SK-N-SH treated with all-trans-retinoic acid at 6 μM for 48 hours (cell line): ENCODE data around the gene TXLNB.
"Not testable (repeated sequence)": the region's sequence is repeated elsewhere in the genome, so short reads cannot be mapped to it uniquely, and the experiment has no call there.

Experiments used
- ATAC-seq: fragments of 200-7000 bp; cut with Tn5 transposase; 3 replicates; pipeline ENCODE4 v1.9.1; 2020; ENCODE audit warnings: mild to moderate bottlenecking, moderate library complexity
- ARNTL ChIP-seq: fragments of 450-650 bp; formaldehyde crosslinking; IDR thresholded peaks from 2 replicates; pipeline ENCODE4 v1.5.0; 2020; ENCODE audit warnings: low read depth, mild to moderate bottlenecking, moderate library complexity, borderline replicate concordance
- CSDC2 ChIP-seq: fragments of 250-450 bp; sonication (Bioruptor Pico); IDR thresholded peaks from 2 replicates; pipeline ENCODE4 v1.5.0; 2020; ENCODE audit warnings: mild to moderate bottlenecking, moderate library complexity
- ESRRG ChIP-seq: fragments of 250-450 bp; sonication (Bioruptor Pico); IDR thresholded peaks from 2 replicates; pipeline ENCODE4 v1.6.1; 2021; ENCODE audit warnings: mild to moderate bottlenecking
- GLIS3 ChIP-seq: fragments of 250-450 bp; sonication (Bioruptor Pico); IDR thresholded peaks from 2 replicates; pipeline ENCODE4 v1.5.0; 2020; ENCODE audit warnings: mild to moderate bottlenecking, moderate library complexity
- ISL1 ChIP-seq: fragments of 250-450 bp; sonication (Bioruptor Pico); IDR thresholded peaks from 2 replicates; pipeline ENCODE4 v2.1.2; 2022; ENCODE audit warnings: mild to moderate bottlenecking, moderate library complexity
- OSR1 ChIP-seq: fragments of 250-450 bp; sonication (Bioruptor Pico); IDR thresholded peaks from 2 replicates; pipeline ENCODE4 v1.8.0; 2022; ENCODE audit warnings: moderate library complexity, mild to moderate bottlenecking, inconsistent platforms
- RARB ChIP-seq: fragments of 250-450 bp; sonication (Bioruptor Pico); IDR thresholded peaks from 2 replicates; pipeline ENCODE4 v1.8.0; 2021; ENCODE audit warnings: mild to moderate bottlenecking, moderate library complexity
- SNAI2 ChIP-seq: fragments of 250-450 bp; sonication (Bioruptor Pico); IDR thresholded peaks from 2 replicates; pipeline ENCODE4 v1.5.0; 2020; ENCODE audit warnings: mild to moderate bottlenecking, moderate library complexity
- TCF4 ChIP-seq: fragments of 250-450 bp; sonication (Bioruptor Pico); IDR thresholded peaks from 2 replicates; pipeline ENCODE4 v1.8.0; 2021; ENCODE audit warnings: mild to moderate bottlenecking, moderate library complexity, borderline replicate concordance
- TOX ChIP-seq: fragments of 250-450 bp; sonication (Bioruptor Pico); IDR thresholded peaks from 2 replicates; pipeline ENCODE4 v1.8.0; 2021; ENCODE audit warnings: mild to moderate bottlenecking, moderate library complexity, borderline replicate concordance
- ZC3H10 ChIP-seq: fragments of 250-450 bp; sonication (Bioruptor Pico); IDR thresholded peaks from 2 replicates; pipeline ENCODE4 v1.5.1; 2021; ENCODE audit warnings: mild to moderate bottlenecking, moderate library complexity
- ZFP3 ChIP-seq: fragments of 250-450 bp; sonication (Bioruptor Pico); IDR thresholded peaks from 2 replicates; pipeline ENCODE4 v1.5.0; 2020; ENCODE audit warnings: mild to moderate bottlenecking, moderate library complexity
- ZFP30 ChIP-seq: fragments of 450-650 bp; formaldehyde crosslinking; IDR thresholded peaks from 2 replicates; pipeline ENCODE4 v1.5.0; 2022; ENCODE audit warnings: mild to moderate bottlenecking, moderate library complexity
- ZNF565 ChIP-seq: fragments of 450-650 bp; formaldehyde crosslinking; conservative IDR thresholded peaks from 2 replicates; pipeline ENCODE4 v1.5.0; 2020; ENCODE audit warnings: low read depth, mild to moderate bottlenecking, moderate library complexity
- ZNF70 ChIP-seq: fragments of 450-650 bp; formaldehyde crosslinking; IDR thresholded peaks from 2 replicates; pipeline ENCODE4 v1.5.0; 2020; ENCODE audit warnings: mild to moderate bottlenecking, moderate library complexity
- TF ChIP-seq, protein P1 (sequence below): fragments of 250-450 bp; sonication (Bioruptor Pico); IDR thresholded peaks from 2 replicates; pipeline ENCODE4 v1.8.0; 2020; ENCODE audit warnings: mild to moderate bottlenecking, moderate library complexity, borderline replicate concordance
- TF ChIP-seq, protein P2 (sequence below): fragments of 250-450 bp; sonication (Bioruptor Pico); IDR thresholded peaks from 2 replicates; pipeline ENCODE4 v1.5.0; 2020; ENCODE audit warnings: mild to moderate bottlenecking, moderate library complexity
- TF ChIP-seq, protein P3 (sequence below): fragments of 250-450 bp; sonication (Bioruptor Pico); IDR thresholded peaks from 2 replicates; pipeline ENCODE4 v1.8.0; 2021; ENCODE audit warnings: low read depth, mild to moderate bottlenecking, moderate library complexity, borderline replicate concordance
- TF ChIP-seq, protein P4 (sequence below): fragments of 250-450 bp; sonication (Bioruptor Pico); IDR thresholded peaks from 2 replicates; pipeline ENCODE4 v1.5.1; 2020; ENCODE audit warnings: low read depth, mild to moderate bottlenecking, moderate library complexity
- TF ChIP-seq, protein P5 (sequence below): fragments of 250-450 bp; sonication (Bioruptor Pico); IDR thresholded peaks from 2 replicates; pipeline ENCODE4 v1.5.1; 2021; ENCODE audit warnings: mild to moderate bottlenecking, moderate library complexity

TXLNB gene

DNA sequence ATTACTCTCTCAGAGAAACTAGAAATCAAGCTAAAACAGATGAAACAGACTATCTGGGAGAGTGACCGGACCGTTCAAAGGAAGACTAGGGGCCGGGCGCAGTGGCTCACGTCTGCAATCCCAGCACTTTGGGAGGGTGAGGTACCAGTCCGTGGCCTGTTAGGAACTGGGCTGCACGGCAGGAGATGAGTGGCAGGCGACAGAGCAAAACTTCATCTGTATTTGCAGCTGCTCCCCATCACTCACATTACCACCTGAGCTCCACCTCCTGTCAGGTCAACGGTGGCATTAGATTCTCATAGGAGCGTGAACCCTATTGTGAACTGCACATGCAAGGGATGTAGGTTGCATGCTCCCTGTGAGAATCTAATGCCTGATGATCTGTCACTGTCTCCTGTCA lies 5.4 kb downstream of the TXLNB start:
- ATAC-seq: not testable (repeated sequence)

DNA sequence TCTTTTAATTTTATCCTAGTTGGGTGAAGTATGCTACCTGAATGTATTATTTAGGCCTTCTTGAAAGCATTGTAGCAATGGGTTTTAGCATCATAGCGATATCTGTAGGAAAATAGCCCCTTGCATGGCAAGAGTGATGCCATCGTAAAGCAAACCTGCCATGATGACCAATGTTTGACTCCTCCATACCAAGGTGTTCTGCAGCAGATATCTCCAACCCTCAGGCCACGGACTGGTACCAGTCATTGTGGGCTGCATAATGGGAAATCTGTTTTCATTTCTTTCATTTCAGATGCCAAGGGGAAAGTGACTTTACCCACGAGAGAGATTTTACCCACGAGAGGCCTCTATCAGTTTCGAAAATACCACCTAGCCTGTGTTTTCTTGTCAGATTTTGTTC lies 6.2 kb downstream of the TXLNB start:
- ATAC-seq: no peak
- no peak for TF ChIP-seq TOX
- no peak for TF ChIP-seq ZFP3 (CRISPR knock-in tag)
- TF ChIP-seq, protein P1, sequence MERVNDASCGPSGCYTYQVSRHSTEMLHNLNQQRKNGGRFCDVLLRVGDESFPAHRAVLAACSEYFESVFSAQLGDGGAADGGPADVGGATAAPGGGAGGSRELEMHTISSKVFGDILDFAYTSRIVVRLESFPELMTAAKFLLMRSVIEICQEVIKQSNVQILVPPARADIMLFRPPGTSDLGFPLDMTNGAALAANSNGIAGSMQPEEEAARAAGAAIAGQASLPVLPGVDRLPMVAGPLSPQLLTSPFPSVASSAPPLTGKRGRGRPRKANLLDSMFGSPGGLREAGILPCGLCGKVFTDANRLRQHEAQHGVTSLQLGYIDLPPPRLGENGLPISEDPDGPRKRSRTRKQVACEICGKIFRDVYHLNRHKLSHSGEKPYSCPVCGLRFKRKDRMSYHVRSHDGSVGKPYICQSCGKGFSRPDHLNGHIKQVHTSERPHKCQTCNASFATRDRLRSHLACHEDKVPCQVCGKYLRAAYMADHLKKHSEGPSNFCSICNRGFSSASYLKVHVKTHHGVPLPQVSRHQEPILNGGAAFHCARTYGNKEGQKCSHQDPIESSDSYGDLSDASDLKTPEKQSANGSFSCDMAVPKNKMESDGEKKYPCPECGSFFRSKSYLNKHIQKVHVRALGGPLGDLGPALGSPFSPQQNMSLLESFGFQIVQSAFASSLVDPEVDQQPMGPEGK (CRISPR knock-in tag): no peak
- no peak for TF ChIP-seq RARB
- no peak for TF ChIP-seq ISL1 (CRISPR knock-in tag)
- TF ChIP-seq ZFP30: no peak
- TF ChIP-seq, all 23 proteins: peak for 0

DNA sequence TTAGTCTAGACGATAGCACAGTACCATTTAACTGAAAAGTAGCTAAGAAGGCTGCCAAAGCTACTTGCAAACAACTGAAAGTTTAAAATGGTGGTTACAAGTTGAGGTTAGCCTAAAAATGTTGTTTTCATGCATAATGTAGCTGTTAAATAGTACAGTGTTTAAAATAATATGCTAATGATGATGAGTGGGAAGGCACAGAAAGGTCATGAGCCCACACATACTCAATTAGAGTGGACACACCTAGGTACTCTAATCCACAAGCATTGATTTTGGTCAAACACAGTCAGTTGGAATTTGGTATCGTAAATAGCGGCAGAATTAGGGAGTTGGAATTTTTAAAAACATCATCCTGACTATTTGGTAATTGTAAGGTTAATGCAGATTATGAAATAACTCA lies 7.0 kb downstream of the TXLNB start:
- TF ChIP-seq ESRRG (CRISPR knock-in tag) (no peak), ARNTL (no peak), ZNF565 (CRISPR knock-in tag) (no peak), OSR1 (CRISPR knock-in tag) (no peak), ZNF70 (CRISPR knock-in tag) (no peak)
- TF ChIP-seq, protein P2, sequence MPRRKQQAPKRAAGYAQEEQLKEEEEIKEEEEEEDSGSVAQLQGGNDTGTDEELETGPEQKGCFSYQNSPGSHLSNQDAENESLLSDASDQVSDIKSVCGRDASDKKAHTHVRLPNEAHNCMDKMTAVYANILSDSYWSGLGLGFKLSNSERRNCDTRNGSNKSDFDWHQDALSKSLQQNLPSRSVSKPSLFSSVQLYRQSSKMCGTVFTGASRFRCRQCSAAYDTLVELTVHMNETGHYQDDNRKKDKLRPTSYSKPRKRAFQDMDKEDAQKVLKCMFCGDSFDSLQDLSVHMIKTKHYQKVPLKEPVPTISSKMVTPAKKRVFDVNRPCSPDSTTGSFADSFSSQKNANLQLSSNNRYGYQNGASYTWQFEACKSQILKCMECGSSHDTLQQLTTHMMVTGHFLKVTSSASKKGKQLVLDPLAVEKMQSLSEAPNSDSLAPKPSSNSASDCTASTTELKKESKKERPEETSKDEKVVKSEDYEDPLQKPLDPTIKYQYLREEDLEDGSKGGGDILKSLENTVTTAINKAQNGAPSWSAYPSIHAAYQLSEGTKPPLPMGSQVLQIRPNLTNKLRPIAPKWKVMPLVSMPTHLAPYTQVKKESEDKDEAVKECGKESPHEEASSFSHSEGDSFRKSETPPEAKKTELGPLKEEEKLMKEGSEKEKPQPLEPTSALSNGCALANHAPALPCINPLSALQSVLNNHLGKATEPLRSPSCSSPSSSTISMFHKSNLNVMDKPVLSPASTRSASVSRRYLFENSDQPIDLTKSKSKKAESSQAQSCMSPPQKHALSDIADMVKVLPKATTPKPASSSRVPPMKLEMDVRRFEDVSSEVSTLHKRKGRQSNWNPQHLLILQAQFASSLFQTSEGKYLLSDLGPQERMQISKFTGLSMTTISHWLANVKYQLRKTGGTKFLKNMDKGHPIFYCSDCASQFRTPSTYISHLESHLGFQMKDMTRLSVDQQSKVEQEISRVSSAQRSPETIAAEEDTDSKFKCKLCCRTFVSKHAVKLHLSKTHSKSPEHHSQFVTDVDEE (CRISPR knock-in tag): no peak
- TF ChIP-seq, protein P3, sequence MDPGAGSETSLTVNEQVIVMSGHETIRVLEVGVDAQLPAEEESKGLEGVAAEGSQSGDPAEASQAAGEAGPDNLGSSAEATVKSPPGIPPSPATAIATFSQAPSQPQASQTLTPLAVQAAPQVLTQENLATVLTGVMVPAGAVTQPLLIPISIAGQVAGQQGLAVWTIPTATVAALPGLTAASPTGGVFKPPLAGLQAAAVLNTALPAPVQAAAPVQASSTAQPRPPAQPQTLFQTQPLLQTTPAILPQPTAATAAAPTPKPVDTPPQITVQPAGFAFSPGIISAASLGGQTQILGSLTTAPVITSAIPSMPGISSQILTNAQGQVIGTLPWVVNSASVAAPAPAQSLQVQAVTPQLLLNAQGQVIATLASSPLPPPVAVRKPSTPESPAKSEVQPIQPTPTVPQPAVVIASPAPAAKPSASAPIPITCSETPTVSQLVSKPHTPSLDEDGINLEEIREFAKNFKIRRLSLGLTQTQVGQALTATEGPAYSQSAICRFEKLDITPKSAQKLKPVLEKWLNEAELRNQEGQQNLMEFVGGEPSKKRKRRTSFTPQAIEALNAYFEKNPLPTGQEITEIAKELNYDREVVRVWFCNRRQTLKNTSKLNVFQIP (CRISPR knock-in tag): no peak
- TF ChIP-seq, protein P4, sequence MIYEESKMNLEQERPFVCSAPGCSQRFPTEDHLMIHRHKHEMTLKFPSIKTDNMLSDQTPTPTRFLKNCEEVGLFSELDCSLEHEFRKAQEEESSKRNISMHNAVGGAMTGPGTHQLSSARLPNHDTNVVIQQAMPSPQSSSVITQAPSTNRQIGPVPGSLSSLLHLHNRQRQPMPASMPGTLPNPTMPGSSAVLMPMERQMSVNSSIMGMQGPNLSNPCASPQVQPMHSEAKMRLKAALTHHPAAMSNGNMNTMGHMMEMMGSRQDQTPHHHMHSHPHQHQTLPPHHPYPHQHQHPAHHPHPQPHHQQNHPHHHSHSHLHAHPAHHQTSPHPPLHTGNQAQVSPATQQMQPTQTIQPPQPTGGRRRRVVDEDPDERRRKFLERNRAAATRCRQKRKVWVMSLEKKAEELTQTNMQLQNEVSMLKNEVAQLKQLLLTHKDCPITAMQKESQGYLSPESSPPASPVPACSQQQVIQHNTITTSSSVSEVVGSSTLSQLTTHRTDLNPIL: no peak
- no peak for ATAC-seq

DNA sequence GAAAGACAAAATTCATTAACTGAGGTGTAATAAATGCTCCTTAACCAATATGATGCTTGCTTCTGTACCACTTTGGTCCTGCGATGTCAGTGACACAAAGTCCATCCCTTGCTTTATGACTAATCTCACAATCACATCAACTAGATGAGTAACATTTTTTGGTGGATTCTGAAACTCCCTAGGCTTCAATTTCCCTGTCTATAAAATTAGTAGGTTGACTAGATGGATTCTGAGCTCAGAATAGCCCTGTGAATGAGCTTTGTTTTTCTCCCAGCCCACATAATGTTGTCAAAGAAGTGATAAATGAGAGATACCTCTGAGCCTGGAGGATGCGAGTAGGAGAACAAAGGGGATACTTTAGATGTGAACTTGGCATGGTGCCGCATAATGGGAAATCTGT lies 9.1 kb downstream of the TXLNB start:
- ATAC-seq: no peak
- no peak for TF ChIP-seq SNAI2 (CRISPR knock-in tag)
- TF ChIP-seq ZNF70 (CRISPR knock-in tag): no peak
- no peak for TF ChIP-seq ZFP3 (CRISPR knock-in tag)
- TF ChIP-seq ISL1 (CRISPR knock-in tag): no peak
- no peak for TF ChIP-seq ESRRG (CRISPR knock-in tag)
- no peak for TF ChIP-seq ZFP30
- no peak for TF ChIP-seq ARNTL
- TF ChIP-seq, protein P5, sequence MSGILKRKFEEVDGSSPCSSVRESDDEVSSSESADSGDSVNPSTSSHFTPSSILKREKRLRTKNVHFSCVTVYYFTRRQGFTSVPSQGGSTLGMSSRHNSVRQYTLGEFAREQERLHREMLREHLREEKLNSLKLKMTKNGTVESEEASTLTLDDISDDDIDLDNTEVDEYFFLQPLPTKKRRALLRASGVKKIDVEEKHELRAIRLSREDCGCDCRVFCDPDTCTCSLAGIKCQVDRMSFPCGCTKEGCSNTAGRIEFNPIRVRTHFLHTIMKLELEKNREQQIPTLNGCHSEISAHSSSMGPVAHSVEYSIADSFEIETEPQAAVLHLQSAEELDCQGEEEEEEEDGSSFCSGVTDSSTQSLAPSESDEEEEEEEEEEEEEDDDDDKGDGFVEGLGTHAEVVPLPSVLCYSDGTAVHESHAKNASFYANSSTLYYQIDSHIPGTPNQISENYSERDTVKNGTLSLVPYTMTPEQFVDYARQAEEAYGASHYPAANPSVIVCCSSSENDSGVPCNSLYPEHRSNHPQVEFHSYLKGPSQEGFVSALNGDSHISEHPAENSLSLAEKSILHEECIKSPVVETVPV (CRISPR knock-in tag): no peak
- TF ChIP-seq OSR1 (CRISPR knock-in tag): no peak
- no peak for TF ChIP-seq ZNF565 (CRISPR knock-in tag)
- TF ChIP-seq, protein P3 (CRISPR knock-in tag): no peak
- TF ChIP-seq GLIS3 (CRISPR knock-in tag): no peak
- no peak for TF ChIP-seq ZC3H10 (CRISPR knock-in tag)
- TF ChIP-seq, protein P1 (CRISPR knock-in tag): no peak
- TF ChIP-seq CSDC2: no peak
- TF ChIP-seq, protein P4: no peak
- no peak for TF ChIP-seq TCF4 (CRISPR knock-in tag)
